AG08396 (cell line): ENCODE results near the gene SHANK3.
"Not testable (repeated sequence)": the region's sequence is repeated elsewhere in the genome, so short reads cannot be mapped to it uniquely, and the experiment has no call there.

Experiments
- DNase-seq: peaks from one replicate; pipeline ENCODE4 v3.0.0; 2012; ENCODE audit warnings: low spot score, mixed read lengths

SHANK3 gene

DNA sequence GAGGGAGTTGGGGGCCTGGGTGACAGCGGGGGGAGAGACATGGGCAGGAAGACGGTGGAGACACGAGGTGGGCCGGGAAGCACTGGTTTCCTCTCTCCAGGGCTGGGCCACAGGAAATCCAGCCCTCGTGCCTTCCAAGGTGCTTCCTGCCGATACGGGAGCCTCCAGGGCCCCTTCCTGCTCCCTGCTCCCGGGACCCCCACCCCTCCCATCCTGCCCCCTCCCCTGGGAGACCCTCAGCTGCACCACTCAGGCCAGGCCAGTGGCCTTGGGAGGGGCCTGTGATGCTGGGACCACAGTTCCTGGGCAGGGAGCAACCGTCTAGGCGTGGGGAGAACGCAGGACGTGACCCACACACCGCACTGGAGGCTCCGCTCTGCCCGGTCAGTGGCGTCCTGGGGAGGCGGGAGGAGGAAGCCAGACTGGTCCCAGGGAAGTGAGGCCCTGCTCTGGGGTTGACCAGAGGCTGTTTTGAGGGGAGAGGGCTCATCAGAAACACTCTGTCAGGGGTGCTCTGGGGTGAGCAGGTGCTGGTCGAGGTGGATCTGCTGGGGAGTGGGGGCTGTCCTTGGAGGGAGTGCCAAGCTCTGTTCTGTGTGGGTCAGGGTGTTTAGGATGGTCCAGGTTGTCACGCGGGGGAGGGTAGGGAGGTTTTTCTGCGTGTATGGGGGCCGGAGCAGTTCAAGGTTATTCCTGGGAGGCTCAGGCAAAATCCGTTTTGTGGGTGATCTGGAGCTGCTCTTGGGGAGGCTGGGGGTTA, at the start of gene SHANK3:
TSS of gene SHANK3 (plus strand) at position 353 of the 760 bp plus-strand sequence.
- DNase-seq, result peak; percentile 13

DNA sequence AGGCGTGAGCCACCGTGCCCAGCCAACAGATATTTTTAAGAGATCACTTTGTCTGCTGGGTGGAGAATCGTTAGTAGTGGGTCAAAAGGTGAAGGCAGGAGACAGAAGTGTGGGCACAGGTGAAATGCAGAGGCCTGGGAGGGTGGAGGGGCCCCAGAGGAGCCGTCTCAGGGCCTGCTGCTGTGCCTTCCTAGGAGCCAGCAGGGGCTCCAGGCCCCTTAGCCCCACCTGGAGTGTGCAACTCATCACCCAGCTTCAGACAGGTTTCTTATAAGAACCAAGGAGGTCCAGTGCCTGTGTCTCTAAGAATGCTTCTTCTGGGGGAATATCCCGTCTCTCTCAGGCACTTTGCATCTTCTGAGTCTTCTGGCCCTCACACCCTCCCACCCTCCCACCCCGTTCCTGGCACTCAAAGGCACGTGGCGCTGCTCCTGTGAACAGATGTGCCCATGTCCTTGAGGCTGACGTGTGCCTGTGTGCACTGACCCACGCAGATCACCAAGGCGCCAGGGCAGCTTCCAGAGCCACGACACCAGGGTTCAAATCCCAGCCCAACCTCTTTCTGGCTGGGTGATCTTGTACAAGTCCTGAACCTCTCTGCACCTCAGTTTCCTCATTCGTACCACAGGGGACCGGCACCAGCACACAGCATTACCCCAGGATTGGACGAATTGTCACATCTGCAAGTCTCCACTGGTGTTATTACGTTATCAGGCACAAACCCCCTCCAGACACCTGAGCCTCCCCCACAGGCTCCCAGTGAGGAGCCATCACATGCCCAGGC, 48.1 kb upstream of the SHANK3 start:
- no peak for DNase-seq

DNA sequence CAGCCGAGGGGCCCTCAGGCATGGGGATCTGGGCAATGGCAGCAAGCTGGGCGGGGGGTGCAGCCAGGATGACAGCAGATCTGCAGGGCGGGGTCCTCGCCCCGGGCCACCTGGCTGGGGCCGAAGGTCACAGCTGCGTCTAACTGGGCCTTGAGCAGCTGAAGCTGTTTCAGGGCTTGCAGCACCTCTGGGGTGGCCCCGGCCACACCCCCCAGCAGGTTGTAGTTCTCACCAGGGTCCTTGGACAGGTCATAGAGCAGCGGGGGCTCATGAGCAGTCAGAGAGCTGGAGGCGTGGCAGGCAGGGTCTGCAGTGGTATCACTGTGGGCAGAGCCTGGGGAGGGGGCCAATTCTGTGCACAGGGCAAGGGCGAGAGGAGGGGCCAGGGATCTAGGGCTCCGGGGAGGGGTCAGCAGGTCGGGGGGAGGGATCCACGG, 47.5 kb upstream of the SHANK3 start:
- DNase-seq, result no peak

DNA sequence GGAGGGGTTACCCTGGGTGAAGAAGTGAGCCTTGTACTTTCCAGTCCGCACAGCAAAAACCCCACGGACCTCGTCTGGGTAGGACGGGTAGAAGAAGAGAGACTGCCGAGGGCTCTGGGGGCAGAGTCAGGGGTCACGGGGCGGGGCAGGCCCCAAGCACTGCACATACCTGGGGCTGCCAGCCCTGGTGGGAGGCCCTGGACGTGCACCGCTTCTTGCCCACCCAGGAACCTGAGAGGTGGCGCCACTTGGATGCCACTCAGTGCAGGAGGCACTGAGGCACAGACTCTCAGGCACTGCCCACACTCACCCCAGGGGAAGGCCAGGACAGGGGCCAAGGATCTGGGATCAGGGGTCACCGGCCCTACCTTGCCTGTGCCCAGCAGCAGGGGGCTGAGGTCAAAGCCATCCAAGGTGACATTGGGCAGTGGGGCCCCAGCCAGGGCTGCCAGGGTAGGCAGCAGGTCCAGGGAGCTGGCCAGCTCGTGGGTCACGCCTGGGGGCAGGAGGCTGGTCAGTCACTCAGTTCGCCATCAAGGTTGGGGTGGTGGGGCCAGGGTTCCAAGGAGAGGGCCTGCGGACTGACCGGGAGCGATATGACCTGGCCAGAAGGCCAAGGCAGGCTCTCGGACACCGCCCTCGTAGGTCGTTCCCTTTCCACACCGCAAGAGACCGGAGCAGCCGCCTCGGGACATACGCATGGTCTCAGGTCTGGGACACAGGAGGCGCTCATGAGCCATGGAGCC, 46.9 kb upstream of the SHANK3 start:
- DNase-seq, result no peak

DNA sequence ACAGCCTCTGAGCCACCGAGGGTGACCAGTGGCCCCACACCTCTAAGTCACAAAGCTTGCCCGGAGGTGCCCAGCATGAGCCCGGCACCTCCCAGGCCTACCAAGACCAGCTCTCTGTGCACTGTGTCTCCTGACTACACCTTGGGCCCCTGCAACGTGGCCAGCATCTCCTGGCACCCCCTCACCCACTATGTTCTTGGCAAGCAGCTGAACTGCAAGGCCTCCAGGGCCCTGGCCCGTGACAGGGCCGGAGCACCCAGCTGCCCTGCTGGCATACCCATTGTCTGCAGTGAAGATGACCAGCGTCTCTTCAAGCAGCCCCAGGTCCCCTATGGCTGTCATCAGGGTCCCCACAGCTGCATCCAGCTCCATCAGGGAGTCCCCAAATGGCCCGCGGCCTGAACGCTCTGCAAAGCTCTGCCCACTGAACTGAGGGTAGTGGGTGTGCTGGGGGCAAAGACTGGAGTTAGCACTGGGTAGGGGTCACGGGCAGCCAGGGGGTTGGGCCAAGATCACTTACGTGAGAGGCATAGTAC, 46.2 kb upstream of the SHANK3 start:
- DNase-seq, result no peak

DNA sequence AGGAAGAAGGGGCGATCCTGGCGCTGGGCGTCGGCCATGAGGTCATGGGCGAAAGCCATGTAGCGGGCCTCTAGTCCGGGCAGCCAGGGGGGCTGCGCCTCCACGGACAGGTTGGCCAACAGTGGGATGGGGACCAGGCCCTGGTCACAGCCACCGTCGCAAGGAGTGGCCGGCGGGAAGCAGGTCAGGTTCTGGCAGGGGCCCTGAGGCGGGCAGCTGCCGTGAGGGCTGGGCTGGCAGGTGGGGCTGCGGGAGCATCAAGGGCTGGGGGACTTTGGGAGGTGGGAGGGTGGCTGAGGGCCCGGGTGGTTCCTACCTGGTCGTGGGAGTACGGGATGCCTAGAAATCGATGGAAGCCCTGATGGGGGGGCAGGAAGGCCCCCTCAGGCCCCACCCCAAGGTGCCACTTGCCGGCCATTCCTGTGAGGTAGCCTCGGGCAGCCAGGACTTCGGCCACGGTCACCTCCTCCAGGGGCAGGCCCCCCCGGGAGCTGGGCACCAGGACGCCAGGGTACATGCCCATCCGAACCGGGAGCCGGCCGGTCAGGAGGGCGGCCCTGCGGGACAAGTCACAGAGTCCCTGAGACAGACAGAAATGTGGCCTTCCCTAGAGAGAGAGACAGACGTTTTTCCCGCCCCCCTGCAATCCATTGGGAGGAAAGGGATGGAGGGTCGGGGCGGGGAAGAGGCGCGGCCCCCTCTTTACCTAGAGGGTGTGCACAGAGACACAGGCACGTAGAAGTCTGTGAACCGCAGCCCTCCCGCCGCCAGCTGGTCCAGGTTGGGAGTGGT, 45.6 kb upstream of the SHANK3 start:
- no peak for DNase-seq

DNA sequence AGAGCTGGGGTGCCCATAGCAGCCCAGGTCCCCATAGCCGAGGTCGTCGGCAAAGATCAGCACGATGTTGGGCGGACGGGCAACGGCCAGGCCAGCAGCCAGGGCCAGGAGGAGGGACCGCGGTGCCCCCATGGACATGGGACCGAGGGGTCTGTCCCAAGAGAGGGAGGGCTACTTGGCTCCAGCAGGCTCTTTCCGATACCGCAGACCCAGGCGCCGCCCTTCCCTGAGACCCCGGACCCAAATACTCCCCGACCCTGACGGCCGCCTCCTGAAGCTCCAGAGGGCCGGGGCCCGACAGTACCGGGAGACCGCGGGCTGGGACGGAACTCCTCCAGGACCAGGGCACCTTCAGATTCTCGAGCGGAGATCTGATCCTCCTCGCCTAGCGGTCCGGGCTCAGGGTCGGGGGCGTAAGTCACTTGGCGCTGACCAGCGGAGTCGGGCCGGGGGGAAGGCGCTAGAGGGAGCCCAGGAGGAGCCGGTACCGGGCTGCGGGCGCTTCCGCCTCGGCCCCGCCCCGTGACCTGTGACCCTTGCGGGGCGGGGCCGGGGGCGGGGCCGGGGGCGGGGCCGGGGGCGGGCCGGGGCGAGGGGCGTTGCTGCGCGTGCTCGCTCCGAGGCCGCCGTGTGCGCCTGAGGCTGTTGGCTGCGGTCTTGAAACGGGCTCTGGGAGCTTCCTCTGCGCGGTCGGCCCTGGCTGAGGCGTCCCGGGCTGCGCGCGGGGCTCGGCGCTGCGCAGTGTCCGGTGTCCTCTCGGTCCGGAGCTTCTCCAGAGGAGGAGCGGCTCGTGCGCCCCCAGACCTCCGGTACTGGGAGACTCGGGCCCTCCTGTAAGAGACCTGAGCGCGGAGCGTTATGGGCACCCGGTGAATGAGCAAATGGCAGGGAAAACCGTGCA, 44.7 kb upstream of the SHANK3 start, which contains the start of gene ARSA:
TSS of gene ARSA (minus strand) at position 511 of the 901 bp plus-strand sequence. CDS start at position 138, 373 bp downstream.
- peak; percentile 94 for DNase-seq

DNA sequence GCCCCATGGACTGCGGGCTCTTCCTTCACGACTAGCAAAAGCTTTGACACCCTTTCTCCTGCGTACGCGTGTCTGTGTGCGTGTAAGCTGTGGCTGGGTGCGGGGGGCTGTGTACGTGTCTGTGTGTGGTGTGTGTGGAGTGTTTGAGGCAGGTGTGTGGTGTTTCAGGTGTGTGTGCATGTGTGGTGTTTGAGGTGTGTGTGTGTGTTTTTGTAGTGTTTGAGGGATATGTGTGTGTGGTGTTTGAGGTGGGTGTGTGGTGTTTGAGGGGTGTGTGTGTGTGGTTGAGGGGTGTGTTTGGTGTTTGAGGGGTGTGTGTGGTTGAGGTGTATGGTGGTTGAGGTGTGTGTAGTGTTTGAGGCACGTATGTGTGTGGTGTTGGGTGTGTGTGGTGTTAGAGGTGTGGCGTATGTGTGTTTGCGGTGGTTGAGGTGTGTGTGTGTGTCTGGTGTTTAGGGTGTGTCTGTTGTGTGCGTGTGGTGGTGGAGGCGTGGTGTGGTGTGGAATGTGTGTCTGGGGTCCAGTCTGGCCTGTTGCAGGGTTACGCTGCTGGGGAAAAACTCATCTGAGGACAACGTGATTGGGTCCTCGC, 44.0 kb upstream of the SHANK3 start:
- no peak for DNase-seq

DNA sequence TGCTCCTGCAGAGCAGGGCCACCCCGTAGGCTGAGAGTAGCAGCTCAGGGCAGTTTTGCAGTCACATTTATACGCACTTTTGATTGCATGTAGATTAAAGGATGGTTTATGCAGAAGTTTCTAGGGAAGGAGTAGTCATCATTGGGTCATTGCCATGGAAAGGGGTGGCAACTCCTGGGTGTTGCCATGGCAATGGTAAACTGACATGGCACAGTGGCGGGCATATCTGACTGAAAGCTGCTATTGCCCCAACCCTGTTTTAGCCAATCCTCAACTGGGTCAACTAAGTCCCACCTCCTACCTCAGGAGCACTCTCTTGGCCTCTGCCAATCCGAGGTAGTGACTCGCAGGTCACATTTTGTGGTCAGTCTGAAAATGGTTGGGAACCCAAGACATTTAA, 42.2 kb upstream of the SHANK3 start:
- no peak for DNase-seq

DNA sequence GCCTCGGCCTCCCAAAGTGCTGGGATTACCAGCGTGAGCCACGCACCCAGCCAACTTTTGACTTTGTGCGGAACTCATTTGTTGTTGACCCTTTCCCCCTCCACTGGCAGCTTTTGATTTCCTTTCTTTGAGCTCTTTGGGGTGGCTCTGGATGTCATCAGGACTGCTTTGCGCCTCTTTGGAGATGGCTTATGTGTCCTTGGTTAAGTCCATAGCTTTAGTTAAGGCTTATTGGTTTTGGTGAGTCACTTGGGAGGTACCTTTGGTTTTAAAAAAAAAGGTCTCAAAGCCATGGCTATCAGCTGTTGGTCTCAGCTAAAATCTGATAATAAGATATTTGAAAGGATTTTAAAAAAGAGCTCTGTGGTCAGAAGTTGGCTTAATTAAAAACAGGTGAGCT, 39.5 kb upstream of the SHANK3 start:
- no peak for DNase-seq

DNA sequence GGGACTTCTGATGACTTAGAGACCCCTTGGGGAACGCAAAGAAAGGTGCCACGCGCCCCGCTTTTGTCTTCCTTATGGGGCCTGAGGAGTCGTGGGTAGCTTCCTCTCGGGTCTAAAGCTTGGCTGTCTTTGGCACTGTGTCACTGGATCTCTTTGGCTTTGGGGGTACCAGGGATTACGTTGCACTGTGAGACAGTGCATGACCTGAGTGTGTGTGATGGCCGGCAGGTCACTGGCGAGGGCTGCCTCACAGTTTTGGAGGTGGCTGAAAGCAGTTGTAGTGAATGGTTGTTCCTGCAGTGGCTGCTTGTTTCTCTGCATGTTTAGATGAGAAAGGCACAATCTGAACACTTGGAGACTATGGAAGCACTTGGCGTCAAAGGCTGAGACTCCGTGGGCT, 38.9 kb upstream of the SHANK3 start:
- DNase-seq, result no peak

DNA sequence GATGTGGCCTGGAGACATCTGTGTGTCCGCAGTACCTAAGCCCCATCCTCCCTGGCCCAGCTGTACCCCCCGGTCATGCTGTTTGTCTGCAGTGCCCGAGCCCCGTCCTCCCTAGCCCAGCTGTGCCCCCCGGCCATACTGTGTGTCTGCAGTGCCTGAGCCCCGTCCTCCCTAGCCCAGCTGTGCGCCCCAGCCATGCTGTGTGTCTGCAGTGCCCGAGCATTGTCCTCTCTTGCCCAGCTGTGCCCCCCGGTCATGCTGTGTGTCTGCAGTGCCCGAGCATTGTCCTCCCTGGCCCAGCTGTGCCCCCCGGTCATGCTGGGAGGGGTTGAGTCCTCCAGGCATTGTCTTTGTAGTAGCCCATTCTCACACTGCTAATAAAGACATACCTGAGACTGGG, 37.0 kb upstream of the SHANK3 start:
- DNase-seq, result no peak

DNA sequence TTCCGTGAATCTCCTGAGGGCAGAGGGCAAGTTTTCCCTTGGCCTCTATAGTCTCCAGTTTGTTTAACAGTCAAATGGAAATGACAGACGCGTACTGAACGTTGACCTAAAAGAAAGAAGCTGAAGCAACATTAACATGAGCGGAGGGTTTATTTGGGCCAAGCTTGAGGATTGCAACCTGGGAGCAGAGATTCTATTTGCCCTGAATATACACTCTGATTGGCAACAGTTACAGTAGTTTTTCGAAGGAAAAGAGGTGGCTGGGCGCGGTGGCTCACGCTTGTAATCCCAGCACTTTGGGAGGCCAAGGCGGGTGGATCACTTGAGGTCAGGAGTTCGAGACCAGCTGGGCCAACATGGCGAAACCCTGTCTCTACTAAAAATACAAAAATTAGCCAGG, 32.3 kb upstream of the SHANK3 start:
- not testable (repeated sequence) for DNase-seq

DNA sequence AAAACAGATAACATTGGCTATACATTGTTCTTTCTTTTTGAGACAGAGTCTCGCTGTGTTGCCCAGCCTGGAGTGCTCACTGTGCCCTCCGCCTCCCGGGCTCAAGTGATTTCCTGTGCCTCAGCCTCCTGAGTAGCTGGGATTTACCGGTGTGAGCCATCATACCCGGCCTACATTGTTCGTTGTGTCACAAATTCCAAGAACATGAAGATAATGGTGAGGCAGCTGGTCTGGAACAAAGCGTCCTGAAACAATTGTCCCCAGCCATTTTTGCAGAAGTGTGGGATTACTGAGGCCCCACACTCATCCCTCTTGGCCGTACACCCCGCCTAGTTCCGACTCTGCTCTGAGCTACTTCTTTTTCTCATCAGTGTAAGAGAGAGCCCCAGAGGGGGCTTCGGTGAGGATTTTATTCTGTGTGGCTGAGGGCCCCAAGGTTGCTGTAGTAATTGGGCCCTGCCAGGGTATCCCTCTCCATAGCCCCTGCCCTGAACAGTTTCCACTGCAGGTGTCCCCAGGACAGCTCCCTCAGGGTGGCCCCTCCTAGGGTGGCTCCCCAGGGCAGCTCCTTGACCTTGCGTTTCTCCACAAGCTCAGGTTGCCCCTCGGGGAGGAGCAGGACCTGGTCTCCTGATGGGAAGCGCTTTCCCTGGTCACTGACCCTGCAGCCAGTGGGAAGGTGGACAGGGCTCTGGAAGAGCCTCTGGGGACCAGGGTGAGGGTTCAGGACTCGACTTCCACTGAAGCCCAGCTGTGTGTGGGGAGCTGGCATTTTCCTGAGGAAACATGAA, 31.6 kb upstream of the SHANK3 start:
- DNase-seq, result no peak

DNA sequence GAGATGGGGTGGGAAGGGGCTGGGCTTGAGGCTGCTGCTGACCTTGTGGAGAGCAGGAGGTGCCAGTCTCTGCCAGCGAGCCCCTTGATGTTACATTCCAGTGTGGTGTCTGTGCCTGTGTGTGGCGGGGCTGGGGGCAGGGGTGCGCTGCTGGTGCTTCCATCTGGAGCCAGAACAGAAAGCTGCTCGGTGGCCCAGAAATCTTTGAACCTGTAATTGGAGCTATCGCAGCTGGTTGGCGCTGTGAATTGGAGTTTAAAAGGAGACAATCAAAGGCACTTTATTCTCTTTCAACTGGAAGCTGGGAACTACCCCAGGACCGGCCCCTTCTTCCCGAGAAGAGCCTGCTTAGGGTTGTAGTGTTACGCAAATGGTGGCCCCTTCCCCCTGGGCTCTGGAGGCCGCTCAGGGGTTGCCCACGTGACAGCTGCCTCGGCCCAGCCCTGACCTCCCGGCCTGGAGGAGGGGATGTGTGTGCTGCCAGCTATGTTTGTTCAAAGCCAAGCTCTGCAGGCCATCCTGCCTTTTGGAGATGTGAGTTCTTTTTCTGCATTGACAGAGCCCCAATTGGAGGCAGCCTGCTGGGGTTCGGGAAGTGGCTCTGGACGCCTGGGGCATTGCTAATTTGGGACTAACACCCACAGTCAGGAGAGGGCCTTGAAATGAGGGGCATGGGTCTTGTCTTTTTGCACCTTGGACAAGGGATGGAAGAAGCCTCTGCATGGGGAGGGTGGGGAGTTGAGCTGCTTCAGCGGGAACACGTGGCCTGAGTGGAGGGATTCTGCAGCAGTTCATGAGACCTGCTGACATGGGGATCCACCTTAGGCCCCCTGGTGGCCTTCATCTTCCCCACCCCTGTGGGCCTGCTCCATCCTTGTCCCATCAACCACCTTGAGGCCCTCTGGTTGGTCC, 30.7 kb upstream of the SHANK3 start:
- DNase-seq, result no peak

DNA sequence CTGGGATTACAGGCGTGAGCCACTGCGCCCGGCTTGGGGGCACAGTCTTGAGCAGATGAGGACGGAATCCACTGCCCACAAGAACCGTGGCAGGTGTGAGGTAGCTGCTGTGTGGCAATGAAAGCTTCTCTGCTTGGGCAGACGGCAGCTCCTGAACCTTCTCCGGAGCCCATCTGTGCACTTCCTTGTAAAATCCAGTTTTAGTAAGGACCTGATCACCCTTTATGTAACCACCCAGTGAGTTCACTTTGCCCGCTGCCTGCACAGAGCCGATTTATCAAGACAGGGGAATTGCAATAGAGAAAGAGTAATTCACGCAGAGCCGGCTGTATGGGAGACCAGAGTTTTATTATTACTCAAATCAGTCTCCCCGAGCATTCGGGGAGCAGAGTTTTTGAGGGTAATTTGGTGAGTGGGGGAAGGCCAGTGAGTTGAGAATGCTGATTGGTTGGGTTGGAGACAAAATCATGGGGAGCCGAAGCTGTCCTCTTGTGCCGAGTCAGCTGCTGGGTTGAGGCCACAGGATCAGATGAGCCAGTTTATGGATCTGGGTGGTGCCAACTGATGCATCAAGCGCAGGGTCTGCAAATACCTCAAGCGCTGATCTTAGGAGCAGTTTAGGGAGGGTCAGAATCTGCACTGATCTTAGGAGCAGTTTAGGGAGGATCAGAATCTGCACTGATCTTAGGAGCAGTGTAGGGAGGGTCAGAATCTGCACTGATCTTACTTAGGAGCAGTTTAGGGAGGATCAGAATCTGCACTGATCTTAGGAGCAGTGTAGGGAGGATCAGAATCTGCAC, 29.4 kb upstream of the SHANK3 start:
- DNase-seq, result not testable (repeated sequence)

DNA sequence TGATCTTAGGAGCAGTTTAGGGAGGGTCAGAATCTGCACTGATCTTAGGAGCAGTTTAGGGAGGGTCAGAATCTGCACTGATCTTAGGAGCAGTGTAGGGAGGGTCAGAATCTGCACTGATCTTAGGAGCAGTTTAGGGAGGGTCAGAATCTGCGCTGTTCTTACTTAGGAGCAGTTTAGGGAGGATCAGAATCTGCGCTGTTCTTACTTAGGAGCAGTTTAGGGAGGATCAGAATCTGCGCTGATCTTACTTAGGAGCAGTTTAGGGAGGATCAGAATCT, 28.9 kb upstream of the SHANK3 start:
- DNase-seq, result not testable (repeated sequence)
